CD4-positive, alpha-beta T cell treated with Interleukin-17A for 1 hour (primary cell): ENCODE data around the gene ARHGEF28.

Source experiments
- DNase-seq: peaks from one replicate; pipeline ENCODE4 v3.0.0-alpha.2; 2020

Gene ARHGEF28

DNA sequence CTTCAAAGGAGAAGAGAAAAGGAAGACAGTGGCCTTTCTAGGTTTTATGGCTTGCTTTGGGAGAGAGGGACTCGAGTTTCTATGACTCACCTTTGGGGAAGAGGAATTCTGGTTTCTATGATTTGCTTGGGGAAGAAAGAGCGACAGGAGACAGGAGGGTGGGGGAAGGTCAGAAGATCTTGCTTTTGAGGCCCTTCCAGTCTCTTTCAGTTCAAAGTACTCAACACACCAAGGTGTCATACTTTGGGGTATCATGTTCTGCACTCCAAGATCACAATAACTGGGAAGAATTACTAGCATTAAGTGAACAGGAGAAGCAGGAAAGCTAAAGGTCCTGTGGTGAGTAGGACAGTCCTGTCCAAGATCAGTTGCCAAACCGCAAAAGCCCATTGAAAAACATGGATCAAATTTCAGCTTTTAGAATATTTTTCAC lies 324.5 kb downstream of the ARHGEF28 start:
- DNase-seq: no peak

DNA sequence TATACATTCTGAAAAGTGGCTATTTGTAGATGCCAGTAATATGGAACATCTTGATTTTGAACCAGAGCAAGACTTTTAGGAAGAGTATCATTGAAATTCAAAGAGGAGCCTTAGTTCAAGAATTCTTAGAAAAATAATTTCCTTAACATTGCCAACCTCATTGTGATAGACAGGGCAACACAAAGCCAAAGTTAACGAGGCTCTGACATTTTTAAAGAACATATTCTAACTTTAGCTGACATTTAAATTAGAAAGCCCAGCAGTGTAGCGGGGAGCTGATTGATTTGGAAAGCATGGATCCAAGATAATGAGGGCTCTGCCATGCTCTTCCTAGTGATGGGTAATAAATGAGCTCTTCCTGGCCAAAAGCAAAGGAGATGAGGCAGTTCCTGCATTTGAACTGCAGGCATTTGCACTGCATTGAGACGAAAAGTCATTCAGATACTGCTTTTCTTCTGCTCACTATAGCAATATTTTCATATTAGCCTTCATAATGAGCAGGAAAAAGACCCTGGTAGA lies 325.0 kb downstream of the ARHGEF28 start:
- DNase-seq: no peak

DNA sequence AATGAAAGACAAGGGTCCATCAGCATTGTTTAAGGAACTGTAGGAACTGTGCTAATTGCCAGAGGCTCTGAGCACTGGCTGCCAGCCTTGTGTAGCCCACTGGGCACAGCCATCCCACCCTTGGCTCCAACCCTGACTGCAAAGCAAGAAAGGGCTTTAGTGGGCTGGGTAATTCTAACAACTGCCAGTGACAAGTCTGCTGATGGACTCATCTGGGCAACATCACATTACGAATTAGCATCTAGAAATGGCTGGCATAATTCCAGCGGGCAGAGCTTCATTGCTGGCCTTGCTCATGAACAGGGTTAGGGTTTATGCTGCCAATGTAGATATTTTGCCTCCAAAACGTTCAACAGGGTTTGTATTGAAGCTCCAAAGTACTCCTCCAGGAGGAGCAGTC lies 326.9 kb downstream of the ARHGEF28 start:
- no peak for DNase-seq

DNA sequence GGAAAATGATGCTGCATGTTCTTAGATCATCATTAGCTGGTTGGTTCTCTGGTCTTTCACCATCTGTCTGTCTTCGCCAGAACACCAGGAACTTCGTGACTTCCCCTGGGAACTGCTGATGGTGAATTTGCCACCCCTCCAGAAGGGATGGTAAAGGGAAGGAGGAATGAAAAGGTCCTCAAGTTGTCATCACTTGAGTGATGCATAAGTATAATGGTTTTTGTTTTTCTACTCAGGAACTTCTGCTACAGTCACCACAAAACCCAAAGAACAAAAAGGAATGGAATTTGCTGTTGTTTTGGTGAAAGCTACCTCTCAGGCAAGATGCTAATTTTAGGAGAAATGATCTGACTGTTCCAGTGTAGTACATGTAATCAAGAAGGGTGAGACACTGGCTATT lies 328.4 kb downstream of the ARHGEF28 start:
- DNase-seq: no peak

DNA sequence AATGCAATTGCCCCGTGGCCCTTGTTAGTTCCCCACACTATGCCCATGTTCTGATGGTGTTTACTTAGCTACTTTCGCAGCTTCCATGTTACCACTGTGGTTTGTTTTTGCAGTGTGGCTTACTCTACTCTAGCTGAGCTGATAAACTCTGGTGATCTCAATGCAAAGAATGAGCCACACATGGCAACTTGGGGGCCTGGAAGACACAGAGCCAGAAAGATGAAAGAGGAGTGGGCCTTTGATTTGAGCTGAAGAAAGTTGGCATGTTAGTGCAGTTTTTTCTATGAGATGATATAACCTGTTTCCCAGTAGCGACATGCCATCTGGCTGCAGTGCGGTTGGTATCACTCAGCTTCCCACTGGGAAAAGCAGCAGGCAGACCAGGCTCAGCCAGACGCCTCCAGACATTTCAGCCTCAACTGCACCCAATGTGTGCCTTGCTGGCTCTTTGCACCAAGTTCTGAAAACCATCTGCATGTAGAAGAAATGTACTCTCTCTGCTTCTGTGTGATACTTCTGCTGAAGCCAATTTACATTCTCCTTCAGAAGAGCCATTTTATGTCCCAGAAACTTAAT lies 329.4 kb downstream of the ARHGEF28 start:
- DNase-seq: no peak

DNA sequence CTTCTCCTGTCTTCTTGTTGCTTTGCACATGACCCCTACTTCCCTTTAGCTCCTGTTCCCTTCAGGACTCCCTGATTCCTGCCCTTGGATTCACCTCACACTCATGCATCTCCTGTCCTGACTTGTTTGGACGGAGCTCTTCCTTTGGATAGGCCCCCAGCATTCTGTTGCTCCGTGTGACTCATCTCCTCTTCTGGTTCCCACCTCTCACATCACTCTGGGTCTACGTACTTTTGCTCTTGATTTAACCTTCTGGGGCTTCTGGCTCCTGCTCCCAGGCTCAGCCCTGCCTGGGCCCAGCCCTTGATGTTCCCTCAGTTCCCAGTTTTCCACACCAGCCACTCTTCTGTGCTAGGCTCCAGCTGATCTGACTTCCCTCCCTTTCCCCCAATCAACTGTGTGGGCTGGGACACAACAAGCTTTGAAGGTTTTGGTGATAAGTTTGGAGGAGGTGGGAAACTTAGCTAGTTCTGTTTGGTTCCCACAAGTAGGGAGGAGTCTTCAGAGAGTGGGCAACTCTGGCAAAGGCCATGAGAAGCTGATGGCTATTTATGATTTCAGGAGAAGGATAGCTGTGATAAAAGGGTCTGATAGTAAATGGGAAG lies 331.5 kb downstream of the ARHGEF28 start:
- no peak for DNase-seq

DNA sequence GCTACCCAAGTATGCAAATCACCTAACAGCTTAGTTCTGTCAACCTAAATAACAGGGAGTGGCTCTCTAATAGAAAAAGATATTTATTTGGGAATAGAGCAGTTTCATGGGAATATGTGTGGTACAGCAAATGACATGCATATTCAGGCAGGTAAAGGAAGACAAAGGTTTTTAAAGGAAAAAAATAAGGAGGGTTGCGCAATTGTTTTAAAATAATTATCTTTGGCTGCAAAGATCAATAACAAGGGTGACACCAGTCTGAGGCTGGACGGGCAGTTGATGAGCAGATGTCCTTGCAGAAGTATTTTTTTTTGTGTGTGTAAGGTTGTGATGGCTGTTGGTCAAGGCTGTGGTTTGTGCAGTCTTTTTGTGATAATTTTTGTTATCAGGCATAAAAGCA lies 332.0 kb downstream of the ARHGEF28 start:
- no peak for DNase-seq

DNA sequence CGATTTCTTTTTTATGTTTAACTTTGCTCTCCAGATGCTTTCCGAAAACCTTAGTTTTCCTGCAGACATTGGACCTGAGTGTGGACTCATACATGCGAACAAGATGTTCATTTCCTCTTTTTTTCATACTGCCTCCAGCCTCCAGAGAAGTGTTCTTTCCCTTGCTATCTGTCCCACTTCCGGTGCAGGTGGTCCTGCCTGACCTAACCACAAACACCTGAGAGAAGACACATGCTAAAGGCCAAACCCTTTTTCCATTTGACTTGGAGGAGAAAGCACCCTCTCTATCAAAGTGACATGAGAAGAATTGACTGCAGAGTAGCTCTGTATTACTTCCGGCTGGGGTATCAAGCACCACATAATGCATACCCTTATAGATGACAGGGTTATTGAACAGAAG lies 334.0 kb downstream of the ARHGEF28 start:
- DNase-seq: no peak

DNA sequence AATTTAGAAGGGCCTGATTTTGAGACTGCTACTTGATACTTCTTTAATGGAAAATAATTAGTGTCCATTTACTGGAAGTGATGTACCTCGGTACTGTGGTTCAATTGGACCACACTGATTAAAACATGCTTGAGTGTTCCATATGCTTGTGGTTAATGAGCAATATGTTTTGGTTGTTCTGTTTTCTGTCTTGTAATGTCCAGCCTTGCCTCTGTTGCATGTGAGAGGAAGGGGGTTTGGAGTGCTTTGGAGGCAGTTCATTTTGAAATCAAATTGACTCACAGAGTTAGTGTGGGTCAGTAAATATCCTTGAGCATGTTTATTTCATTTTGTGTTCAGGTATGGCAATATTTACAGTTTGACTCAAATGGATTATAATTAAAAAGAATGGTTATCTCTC lies 334.4 kb downstream of the ARHGEF28 start:
- no peak for DNase-seq

DNA sequence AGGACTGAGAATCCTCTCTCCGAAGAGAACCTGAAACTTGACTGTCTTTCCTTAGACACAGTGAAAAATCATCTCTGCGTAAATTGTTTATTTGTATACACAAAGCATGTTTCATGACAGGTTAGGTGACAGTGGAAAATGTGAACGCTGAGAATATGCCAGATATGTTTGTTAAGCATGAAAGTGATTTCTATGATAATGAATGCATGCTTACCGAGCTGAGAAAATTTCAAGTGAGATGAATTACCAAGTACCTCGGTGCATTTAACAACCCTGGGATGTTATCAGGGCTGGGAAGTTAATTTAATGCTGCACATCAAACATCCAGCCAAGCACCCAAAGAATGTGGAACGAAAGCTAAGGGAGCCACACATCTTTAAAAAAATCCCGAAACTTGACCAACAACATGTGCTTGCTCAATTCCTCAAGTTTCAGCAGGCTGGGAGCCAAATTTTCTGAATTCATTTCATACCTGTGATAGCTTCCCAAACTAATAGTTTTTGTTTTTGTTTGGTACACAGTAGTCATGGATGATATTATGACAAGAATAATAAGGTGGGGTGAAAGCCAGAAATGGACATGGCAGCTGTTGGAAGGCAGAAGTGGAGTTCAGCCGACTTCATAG lies 336.9 kb downstream of the ARHGEF28 start:
- no peak for DNase-seq

DNA sequence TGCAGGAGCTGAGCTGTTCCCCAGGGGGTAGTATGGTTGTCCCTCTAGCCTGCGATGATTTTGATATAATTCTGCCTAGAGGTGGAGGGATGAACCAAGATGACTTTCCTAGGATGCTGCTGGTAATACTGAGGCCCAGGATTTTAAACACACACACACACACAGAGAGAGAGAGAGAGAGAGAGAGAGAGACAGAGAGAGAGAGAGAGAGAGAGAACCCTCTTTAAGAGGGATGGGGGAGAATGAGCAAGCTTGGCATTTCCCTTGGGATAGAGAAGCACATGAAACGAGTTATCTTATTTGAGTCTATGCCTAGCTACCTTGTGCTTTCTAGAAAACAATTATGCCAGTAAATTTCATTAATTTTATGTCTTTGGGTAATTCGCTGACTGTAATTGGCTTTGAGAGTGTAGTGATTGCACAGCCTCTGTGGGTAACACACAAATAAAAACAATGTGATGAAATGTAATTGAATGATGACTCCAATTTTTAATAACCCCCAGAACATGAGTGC lies 338.4 kb downstream of the ARHGEF28 start:
- no peak for DNase-seq

DNA sequence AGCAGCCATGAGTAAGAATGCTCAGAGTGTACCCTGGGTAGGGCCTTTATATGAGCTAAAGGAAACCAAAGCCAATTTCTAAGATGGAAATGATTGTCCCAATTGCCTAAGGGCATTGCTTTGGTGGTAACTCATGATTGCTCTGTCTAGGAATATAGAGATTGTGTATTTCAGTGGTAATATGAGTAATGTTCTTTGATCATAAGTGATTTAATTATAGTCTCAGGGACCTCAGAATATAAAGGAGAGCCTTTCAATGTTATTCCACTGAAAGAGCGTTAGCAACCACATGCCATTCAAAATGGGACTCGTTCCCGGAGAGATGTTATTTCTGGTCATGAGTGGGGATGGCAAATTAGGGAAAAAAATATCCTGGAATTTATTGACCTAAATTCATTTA lies 340.5 kb downstream of the ARHGEF28 start:
- DNase-seq: no peak

DNA sequence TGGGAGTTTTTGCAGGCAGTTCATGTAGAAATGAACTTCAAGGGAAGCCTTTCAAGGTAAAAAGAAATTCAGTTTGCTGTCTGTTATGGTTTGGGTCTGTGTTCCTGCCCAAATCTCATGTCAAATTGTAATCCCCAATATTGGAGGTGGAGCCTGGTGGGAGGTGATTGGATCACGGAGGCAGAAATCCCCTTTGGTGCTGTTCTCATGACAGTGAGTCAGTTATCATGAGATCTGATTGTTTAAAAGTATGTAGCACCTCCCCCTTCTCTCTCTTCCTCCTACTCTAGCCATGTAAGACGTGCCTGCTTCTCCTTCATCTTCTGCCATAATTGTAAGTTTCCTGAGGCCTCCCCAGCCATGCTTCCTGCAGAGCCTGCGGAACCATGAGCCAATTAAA lies 341.4 kb downstream of the ARHGEF28 start:
- no peak for DNase-seq

DNA sequence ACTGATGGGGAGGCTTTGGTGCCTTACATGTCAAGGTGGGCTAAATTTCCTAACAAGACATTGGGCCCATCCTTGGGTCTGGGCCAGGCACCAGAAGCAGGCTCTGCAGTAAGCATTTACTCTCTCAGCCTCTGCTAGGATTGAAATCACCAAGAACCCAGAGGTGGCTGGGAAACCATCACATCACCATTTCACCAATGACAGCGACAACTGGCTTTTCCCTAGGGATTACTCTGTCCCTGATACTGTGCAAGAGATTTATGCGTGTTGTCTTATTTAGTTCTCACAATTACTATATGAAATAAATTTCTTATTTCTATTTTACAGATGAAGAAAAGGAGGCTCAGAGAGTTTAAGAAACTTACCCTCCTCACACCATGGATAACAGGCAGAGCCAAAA lies 342.2 kb downstream of the ARHGEF28 start:
- DNase-seq: no peak

DNA sequence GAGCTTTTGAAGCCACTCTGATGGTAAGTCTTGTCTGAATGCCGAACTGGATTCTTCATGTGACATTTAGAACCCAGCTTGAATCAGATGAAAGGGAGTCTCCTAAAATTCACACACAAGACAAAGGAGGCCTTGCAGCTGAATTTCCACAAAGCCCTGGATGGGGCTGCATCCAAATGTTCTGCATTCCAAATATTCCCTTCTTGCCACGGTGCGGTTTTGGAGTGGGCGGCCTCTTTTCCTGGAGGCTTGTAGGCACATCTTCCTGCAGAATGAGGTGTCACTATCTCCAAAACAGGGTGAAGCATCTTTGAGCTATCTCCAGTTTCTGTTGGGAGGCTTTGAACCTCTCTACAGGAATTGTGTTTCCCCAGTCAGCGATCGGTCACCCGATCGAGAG lies 342.7 kb downstream of the ARHGEF28 start:
- no peak for DNase-seq

DNA sequence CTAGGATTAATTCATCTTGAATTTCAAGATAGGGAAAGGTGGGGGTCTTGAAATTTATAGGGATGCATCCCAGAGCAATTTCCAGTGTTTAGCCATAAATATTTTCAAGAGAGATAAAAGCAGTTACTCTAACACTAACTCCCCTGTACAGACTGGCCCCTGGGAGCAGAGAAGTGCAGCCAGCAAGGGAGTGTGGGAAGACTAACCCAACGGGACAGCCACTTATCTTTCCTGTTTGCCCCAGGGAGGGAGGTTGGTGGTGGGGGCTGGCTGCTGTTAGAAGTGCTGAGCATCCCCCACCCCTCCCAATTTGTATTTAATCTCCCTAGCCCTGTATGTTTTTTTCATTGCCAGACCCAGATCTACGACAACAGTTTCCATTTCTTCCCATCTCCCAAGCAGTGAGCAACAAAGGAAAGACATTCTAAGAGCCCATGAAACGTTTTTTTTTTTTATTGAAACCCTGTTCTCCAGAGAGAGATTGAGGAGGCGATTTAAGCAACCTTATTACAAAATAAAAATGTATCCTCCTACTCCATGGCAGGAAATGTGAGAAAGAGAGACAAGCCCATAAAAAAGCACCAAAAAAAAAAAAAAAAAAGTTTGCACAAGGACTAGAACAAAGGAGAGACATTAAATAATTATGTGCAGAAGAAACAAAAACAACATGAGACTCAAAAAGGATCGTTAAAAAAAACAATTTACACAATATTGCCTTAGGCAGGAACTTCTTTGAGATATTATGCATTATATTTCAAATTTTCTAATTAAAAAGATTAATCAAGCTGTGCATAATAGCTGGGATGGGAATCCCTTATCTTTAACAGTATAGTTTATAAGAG lies 343.4 kb downstream of the ARHGEF28 start:
- no peak for DNase-seq

DNA sequence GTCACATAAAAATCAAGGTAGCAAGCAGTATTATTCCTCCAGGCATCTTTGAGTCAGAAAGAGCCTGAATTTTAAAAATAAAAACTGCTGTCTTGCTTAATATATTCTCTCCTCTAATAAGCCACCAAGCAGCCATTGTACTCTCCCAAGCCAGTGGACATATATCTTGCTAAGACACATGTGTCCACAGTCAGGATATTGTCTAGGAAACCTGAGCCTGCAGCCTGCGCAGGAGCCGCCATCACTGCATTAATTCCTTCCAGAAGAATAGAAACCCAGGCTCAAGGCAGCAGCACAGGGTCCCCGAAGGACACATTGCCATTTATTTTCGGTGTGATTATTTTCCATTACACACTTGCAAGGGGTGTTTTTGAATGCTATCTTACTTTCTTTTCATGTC lies 345.3 kb downstream of the ARHGEF28 start:
- DNase-seq: no peak

DNA sequence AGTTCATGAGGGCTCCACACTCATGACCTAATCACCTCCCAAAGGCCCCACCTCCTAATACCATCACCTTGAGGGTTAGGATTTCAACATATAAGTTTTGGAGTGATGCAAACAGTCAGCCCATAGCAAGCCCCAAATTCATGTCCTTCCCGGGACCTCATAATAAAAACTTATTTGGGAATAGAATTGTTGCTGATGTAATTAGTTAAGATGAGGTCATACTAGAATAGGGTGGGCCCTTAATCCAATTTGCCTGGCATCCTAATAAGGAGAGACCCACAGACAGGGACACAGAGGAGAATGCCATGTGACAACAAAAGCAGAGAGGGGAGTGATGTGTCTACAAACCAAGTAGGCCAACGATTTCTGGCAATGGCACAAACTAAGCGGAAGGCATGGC lies 347.1 kb downstream of the ARHGEF28 start:
- no peak for DNase-seq

DNA sequence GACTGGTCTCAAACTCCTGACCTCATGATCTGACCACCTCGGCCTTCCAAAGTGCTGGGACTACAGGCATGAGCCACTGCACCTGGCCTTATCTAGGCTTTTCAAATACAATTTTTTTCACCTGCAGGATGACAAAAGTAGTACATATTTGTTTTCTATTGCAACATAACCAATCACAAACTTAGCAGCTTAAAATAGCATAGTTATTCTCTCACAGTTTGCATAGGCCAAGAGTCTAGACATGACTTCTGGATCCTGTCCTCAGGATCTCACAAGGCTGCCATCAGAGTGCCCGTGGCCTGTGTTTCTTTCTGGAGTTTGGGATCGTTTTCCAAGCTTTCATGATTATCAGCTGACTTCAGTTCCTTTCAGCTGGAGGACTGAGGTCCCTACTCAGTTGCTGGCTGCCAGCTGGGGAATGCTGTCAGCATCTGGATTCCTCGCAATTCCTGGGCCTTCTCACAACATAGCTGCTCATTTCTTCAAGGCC lies 348.9 kb downstream of the ARHGEF28 start:
- no peak for DNase-seq

DNA sequence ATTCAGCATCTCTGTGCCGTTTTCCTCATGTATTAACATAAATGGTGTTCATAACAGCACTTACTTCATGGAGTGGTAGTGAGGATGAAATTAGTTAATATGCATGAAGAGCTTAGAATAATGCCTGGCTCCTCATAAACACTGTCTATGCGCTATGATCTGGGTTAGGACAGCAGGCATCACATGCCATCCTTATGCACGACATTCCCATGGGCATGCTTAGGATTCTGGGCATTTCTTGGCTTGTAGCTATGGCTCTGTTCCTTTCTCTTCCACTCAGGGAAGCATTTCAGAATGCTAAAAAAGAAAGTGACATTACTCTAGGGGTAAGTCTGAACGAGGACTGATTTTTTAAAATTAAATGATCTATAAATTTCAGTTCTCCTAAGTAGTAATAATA lies 349.8 kb downstream of the ARHGEF28 start:
- DNase-seq: no peak

DNA sequence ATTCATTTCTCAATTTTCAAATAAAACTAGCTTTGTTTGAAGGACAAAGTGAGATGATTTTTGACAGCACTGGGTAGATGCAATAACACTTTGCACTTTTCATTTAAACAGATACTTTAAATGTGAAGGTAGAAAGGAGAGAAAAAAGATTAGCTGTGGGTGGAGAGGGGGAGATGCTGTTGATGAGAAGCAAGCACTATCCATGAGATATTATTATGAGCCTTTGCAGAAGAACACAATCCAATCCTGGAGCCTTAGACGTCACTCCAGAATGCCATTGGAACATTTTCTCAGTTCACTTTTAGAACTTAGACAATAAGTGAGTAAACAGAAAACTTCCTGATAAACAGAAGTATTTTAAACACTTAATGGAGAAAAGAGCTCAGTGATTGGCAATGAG lies 351.1 kb downstream of the ARHGEF28 start:
- no peak for DNase-seq

DNA sequence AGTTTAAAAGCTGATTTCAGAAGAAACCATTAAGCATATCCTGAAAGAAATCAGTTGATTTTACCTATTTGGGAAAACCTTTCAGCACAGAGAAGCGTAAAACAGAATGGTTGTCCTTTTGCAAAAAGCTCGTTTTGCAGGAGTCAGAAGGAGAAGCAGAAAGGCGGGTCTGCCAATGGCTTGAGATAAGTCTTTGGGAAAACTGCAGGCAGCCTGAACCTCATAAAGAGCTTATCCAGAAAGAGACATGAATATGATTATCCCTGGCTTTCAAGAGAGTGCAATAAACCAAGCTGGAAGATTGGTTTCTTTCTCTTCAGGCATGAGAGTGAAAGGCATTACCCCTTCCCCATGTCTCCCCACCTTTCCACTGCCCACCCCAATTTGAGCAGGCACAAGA lies 353.3 kb downstream of the ARHGEF28 start:
- DNase-seq: no peak

DNA sequence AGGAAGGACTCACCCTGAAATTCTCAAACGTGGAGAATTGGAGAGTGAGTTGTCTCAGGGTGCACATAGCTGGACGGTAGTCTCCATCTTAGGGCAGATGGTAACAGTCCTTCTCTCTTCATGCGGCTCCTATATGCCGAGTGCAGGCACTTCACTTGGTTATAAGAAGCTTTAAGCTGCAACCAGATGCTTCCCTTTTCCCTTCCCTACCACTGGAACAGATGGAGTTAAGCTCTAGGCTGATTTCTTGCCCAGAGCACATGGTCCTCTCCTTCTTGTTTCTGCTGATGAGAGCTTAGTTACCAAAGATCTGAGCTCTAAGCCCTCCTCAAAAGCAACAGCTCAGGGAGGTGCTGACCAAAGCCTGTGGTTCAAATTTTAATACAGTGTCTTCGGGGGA lies 355.7 kb downstream of the ARHGEF28 start:
- DNase-seq: no peak
